Subcutaneous abdominal adipose tissue (tissue), 5 donors: Measurements from ENCODE around the gene MRPS7.

Experiments
- H3K27ac ChIP-seq: one replicate; pipeline ENCODE4 v1.7.0; 2013; ENCODE audit warnings: low read depth, mild to moderate bottlenecking, inconsistent platforms, low read length, moderate library complexity
- H3K27me3 ChIP-seq, 5 donors: one replicate each; pipeline ENCODE4 v1.7.0; 2013; ENCODE audit warnings: low read length in 5 of 5, inconsistent platforms in 1 of 5; ENCODE audit not compliant: control insufficient read depth in 5 of 5, insufficient read depth in 4 of 5
- H3K36me3 ChIP-seq, 5 donors: one replicate each; pipeline ENCODE4 v1.7.0; 2013; ENCODE audit warnings: low read length in 5 of 5; ENCODE audit not compliant: control insufficient read depth in 5 of 5, insufficient read depth in 5 of 5
- H3K4me1 ChIP-seq, 5 donors: one replicate each; pipeline ENCODE4 v1.7.0; 2013; ENCODE audit warnings: low read length in 5 of 5, mild to moderate bottlenecking in 3 of 5, moderate library complexity in 1 of 5; ENCODE audit not compliant: control insufficient read depth in 5 of 5, insufficient read depth in 5 of 5
- H3K4me3 ChIP-seq, 5 donors: one replicate each; pipeline ENCODE4 v1.7.0; 2013; ENCODE audit warnings: low read length in 5 of 5, low read depth in 1 of 5
- H3K9ac ChIP-seq, 5 donors: one replicate each; pipeline ENCODE4 v1.7.0; 2013; ENCODE audit warnings: low read length in 5 of 5, mild to moderate bottlenecking in 4 of 5, moderate library complexity in 3 of 5
- H3K9me3 ChIP-seq, 5 donors: one replicate each; pipeline ENCODE4 v1.7.0; 2013; ENCODE audit warnings: low read length in 5 of 5; ENCODE audit not compliant: control insufficient read depth in 5 of 5
- donor health status: healthy.
- donor health status: healthy.
- donor health status: healthy.
- donor health status: healthy.
- donor health status: healthy.

The MRPS7 gene

DNA sequence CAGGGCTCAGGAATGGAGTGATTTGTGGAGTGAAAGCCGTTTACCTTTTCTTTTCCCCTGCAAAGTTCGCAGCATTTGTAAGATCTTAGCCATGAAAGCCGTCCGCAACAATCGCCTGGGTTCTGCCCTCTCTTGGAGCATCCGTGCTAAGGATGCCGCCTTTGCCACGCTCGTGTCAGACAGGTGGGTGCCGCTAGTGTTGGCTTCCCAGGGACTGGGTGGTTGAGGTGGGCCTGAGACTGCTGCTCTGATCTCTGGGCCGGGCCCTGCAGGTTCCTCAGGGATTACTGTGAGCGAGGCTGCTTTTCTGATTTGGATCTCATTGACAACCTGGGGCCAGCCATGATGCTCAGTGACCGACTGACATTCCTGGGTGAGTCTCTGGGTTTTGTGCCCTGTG, 28.9 kb upstream of the MRPS7 start:
- Histone ChIP-seq H3K36me3 (peaks cover 13 to 84% (median 80%) of the 10 kb centered on the region in 5 donors), H3K4me3 (no peak overlapping the region), H3K27ac (no peak overlapping the region), H3K9ac (no peak overlapping the region), H3K27me3 (no peaks in the 10 kb centered on the region), H3K4me1 (peaks cover 11 to 24% (median 23%) of the 10 kb centered on the region in 5 donors), H3K9me3 (no peaks in the 10 kb centered on the region)

DNA sequence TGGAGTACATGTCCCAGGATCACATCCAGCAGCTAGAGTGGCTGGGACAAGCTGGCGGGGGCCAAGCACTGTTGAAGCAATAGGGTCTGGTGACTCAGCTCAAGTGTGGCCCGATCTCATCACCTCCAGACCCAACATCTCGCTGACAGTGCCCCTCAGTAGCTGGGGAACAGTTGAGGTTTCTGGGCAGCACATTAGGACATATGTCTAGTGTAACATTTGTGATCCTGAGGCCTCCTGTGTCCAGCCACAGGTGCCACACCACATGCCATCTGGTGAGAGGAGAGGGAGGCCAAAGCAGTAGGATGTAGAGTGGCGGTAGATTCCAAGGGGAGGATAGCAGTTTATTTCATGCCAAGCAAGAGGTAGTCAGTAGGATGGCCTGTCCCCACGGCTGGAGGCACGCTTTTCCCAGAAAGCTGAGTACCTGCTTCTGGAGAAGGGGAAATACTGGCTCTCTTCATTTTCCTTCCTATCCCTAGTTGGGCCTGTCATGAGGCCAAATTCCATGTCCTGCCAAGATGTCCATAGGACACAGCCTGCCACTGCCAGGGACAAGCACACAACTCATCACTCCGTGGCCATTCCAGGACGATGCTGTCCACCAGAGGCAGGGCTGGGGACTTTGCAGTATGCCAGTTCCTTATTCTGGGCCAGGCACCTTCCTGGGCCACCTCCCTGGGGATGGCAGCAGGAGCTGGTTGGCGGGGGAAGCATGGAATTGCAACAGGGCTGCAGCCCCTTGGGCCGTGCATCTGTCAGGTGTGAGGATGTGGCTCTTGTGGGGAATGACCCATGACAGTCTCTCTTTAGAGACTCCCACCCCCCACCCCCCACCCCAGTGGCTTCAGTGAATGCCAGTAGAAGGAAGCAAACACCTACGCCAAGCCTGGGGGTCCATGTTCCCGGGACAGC, 24.3 kb upstream of the MRPS7 start:
- Histone ChIP-seq H3K9ac (no peak overlapping the region), H3K36me3 (peaks cover 11 to 91% (median 89%) of the 10 kb centered on the region in 5 donors), H3K27me3 (no peaks in the 10 kb centered on the region), H3K4me3 (no peak overlapping the region), H3K27ac (peak overlapping the region; percentile 1), H3K9me3 (no peaks in the 10 kb centered on the region), H3K4me1 (peaks cover 2 to 23% (median 21%) of the 10 kb centered on the region in 5 donors)

DNA sequence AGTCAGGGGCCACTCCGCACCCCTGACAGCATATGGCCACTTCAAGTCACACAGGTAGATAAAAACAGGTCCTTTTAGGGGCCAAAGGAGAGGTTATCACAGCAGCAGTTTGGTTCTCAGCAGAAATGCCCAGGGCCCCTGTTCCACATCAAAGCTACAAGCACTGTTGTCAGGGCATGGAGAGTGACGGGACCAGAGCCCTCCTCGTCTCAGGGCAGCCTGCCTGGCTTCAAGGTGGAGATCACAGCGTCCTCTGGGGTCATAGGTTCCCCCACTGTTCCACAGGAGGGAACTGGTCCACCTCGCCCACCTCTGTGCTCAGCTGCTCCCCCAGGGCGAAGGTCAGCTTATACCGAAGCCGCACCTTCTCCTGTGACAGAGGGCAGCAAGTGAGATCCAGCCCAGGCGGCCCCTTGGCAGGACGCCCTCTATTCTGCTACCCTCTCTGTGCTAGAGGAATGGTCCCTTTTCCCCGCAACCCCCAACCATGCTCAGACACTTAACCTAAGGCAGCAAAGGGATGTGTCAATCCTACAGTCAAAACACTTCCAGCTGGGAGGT, 23.6 kb upstream of the MRPS7 start:
- Histone ChIP-seq H3K36me3 (peaks cover 10 to 91% (median 89%) of the 10 kb centered on the region in 5 donors), H3K4me1 (peaks cover 2 to 26% (median 21%) of the 10 kb centered on the region in 5 donors), H3K9ac (no peak overlapping the region)

DNA sequence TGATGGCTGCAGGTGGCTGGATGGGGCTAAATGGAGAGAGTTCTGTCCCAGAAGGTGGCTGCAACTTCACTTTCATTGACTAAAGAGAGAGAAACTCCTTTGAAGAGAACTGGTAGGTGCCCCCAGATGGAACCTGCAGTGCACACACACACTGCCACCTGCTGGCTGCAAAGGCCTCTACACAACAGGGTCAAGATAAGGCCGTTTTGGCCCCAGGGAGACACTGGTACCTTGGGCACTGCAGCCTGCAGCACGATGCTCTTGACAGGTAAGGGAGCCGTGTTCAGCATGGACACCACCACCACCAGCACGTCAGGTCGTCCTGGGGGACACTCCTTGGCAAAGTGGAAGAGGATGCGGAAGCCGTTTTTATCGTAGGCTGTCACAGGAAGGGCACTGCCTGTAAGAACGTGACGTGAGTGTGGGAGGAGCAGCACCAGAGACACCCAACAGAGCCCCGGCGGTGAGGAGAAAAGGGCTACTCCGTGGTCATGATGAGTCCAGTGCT, 22.9 kb upstream of the MRPS7 start:
- Histone ChIP-seq H3K9me3 (no peaks in the 10 kb centered on the region), H3K36me3 (peaks cover 10 to 97% (median 95%) of the 10 kb centered on the region in 5 donors)

More for the DNA sequence above, 23.6 kb upstream of the MRPS7 start:
- no peak overlapping the region for H3K27ac ChIP-seq
- no peaks in the 10 kb centered on the region for H3K9me3 ChIP-seq
- no peak overlapping the region for H3K4me3 ChIP-seq
- H3K27me3 ChIP-seq = no peaks in the 10 kb centered on the region

DNA sequence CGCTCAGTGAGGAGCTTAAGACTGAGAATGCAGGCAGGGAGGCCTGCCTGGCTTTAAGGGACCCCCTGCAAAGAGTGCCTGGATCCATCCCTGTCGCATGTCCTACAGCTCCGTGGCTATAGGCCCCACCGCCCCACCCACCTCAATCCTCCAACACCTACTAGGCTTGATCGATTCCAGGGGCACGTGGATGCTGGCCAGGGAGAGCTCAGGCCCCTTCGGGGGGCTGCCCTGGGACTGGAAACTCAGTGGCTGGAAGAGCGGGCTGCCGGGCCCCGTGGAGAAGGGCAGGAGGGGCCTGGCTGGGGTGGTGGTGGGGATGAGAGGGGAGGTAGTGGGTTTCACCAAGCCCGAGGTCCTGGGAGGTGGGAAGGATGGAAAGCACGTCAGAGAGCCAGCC, 22.5 kb upstream of the MRPS7 start:
- H3K9me3 ChIP-seq = no peaks in the 10 kb centered on the region
- H3K36me3 ChIP-seq = peaks cover 10 to 100% (median 98%) of the 10 kb centered on the region in 5 donors
- H3K9ac ChIP-seq = no peak overlapping the region
- no peaks in the 10 kb centered on the region for H3K27me3 ChIP-seq
- peaks cover 4 to 26% (median 21%) of the 10 kb centered on the region in 5 donors for H3K4me1 ChIP-seq
- no peak overlapping the region for H3K27ac ChIP-seq
- no peak overlapping the region for H3K4me3 ChIP-seq

More for the DNA sequence above, 22.9 kb upstream of the MRPS7 start:
- Histone ChIP-seq H3K27ac (no peak overlapping the region), H3K9ac (no peak overlapping the region), H3K27me3 (no peaks in the 10 kb centered on the region), H3K4me1 (peaks cover 2 to 26% (median 21%) of the 10 kb centered on the region in 5 donors), H3K4me3 (peak overlapping the region in 1 of 5 donors; percentile 17)

DNA sequence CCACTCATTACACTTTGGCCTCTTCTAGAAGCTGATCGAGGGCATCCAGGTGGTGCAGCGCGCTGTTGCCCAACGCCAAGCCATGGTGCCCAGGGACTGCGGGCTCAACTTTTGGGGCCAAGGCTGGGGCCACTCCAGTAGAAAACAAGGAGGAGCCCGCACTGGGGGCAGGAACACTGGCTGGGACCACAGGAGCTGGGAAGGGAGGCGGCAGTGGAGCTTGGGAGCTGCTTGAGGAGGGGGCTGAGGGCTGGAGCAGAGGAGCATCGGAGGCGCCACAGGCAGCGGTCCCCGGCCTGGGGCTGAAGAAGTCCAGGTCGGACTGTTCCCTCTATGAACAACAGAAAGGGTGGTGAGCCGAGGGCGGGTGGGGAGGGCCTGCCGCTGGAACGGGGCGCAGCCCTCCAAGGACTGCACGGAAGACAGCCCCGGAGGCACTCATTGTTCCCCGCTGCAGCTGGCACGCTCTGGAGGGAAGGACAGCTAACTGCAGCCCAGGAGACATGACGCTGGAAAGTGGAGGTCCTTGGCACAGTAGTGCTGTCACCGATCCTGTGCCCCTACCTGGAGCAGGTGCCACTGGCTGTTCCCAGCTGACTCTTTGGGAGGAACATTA, 21.8 kb upstream of the MRPS7 start:
- Histone ChIP-seq H3K4me3 (no peak overlapping the region), H3K4me1 (peaks cover 4 to 26% (median 21%) of the 10 kb centered on the region in 5 donors), H3K9ac (no peak overlapping the region), H3K36me3 (peaks cover 10 to 100% (median 98%) of the 10 kb centered on the region in 5 donors), H3K27ac (no peak overlapping the region), H3K9me3 (no peaks in the 10 kb centered on the region), H3K27me3 (no peaks in the 10 kb centered on the region)

DNA sequence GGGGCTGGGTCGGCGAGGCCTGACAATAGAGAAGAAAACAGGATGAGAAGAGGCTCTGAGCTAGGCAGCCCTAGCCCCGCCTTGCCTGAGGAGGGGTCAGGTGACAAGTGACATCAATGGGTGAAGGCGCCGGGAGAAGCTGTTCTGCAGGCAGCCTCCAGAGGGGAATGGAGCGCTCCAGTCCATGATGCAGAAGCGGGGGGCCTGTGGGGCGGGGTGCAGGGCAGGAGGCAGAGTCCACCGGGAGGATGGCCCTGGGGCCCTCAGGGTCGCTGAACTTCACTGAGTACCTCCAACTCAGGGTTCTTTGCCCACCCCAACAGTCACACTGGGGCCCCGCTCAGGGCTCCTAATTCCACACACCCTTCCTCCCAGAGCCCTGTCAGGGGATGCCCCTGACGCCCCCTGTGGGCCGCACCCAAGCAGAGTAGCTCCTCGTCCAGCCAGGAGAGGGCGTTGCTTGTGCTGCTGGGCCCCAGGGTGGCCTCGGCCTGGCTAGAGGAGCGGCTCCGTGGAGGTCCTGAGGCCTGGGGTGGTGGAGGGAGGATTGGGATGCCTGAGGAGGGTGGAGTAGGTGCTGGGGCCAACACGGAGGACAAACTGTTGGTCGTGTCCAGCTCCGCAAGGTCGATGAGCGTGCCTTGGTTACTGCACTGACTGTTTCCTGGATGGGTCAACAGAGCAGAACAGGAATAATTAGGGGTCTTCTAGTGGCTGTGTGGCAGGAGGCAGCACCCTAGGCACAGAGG, 21.1 kb upstream of the MRPS7 start:
- no peaks in the 10 kb centered on the region for H3K27me3 ChIP-seq
- peaks cover 4 to 26% (median 21%) of the 10 kb centered on the region in 5 donors for H3K4me1 ChIP-seq
- peak overlapping the region; percentile 16 for H3K27ac ChIP-seq
- no peak overlapping the region for H3K4me3 ChIP-seq
- peak overlapping the region in 1 of 5 donors; percentile 35 for H3K9ac ChIP-seq
- H3K36me3 ChIP-seq = peaks cover 5 to 100% (median 98%) of the 10 kb centered on the region in 5 donors
- H3K9me3 ChIP-seq = no peaks in the 10 kb centered on the region

DNA sequence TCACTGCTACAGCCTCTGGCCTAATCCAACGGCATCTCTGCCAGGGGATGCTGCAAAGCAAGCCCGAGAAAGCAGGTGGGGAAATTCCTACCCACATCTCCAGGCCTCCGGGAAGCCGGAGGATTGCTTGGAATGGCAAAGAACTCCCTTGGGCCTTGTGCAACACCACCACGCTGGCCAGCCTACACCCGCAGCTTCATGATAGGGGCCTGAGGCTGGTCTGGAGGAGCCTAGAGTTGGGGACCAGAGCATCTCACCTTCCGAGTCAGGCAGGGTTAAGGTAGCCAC, 20.6 kb upstream of the MRPS7 start:
- no peaks in the 10 kb centered on the region for H3K9me3 ChIP-seq
- peaks cover 5 to 100% (median 99%) of the 10 kb centered on the region in 5 donors for H3K36me3 ChIP-seq
- peak overlapping the region in 1 of 5 donors; percentile 35 for H3K9ac ChIP-seq
- H3K4me3 ChIP-seq = no peak overlapping the region
- no peaks in the 10 kb centered on the region for H3K27me3 ChIP-seq
- peaks cover 4 to 26% (median 21%) of the 10 kb centered on the region in 5 donors for H3K4me1 ChIP-seq
- H3K27ac ChIP-seq = peak overlapping the region; percentile 16

DNA sequence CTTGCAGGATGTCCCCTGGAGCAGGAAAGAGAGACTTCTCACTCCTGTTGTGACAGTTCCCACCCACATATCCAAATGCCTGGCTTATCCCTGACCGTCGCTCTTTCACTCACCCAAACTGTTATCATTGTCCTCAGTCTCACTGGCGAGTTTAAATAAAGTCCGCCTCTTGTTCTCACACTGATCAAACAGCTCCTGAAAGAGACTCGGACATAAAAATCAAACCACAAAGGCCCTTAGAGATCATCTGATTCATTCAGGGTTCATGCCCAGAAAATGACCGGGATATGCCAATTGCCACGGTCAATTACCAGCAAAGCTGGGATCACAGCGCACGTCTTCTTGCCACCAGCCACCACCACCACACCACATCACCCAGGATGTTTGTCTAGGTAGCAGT, 20.2 kb upstream of the MRPS7 start:
- H3K9ac ChIP-seq = no peak overlapping the region
- no peak overlapping the region for H3K4me3 ChIP-seq
- peaks cover 2 to 100% (median 99%) of the 10 kb centered on the region in 5 donors for H3K36me3 ChIP-seq
- H3K27ac ChIP-seq = peak overlapping the region; percentile 65
- H3K9me3 ChIP-seq = no peaks in the 10 kb centered on the region
- no peaks in the 10 kb centered on the region for H3K27me3 ChIP-seq
- H3K4me1 ChIP-seq = peaks cover 4 to 26% (median 21%) of the 10 kb centered on the region in 5 donors
